K562 (cell line): ENCODE data around the gene TRIM27. TPM values are rescaled to one million over a fixed set of nuclear protein-coding genes. Genes with fewer than 3 reads are reported as not detected.

Source experiments
- ATAC-seq: fragments of 200-7000 bp; cut with Tn5 transposase; 3 replicates; pipeline ENCODE4 v1.9.1; 2020; ENCODE audit warnings: moderate library complexity
- BruUV-seq: library from RNA; stranded (reverse); fragments of 400-500 nt; replicated peaks from 2 replicates; lab custom pipeline; 2021; lab: Mats Ljungman, UMichigan
- CTCF ChIA-PET: fragments of 300-600 bp; formaldehyde crosslinking; extraction: SDS; loops from one replicate; lab custom pipeline; 2021; ENCODE audit warnings: low intra/inter-chr PET ratio; lab: Yijun Ruan, JAX
- POLR2A ChIA-PET: fragments of 300-600, 350-650 bp; sonication (Branson Sonifier 250); formaldehyde crosslinking; extraction: SDS; loops from one replicate; lab custom pipeline; 2021; ENCODE audit warnings: antibody characterized with exemption, inconsistent platforms; lab: Yijun Ruan, JAX
- DNase-seq, 4 experiments: peaks; one replicate each; pipeline versions ENCODE4 v3.0.0 to v3.0.0-alpha.2; 2011 to 2018; ENCODE audit warnings: low spot score in 3 of 4, mixed read lengths in 3 of 4; ENCODE audit errors: extremely low read depth in 1 of 4
- FAIRE-seq: peaks from 2 replicates; lab custom pipeline; 2011; peaks lifted over from hg19 to GRCh38; lab: Jason Lieb, UNC
- H2AFZ ChIP-seq: 2 replicates; pipeline ENCODE4 v1.6.0; 2011; ENCODE audit warnings: low read depth, low read length, control low read depth, inconsistent platforms
- H3K27ac ChIP-seq: fragments of 200-600 bp; 3 replicates; pipeline ENCODE4 v1.8.0; 2011; ENCODE audit warnings: low read depth, mild to moderate bottlenecking, control low read depth, inconsistent platforms, low read length, moderate library complexity, mixed read lengths; ENCODE audit errors: extremely low read depth
- H3K27me3 ChIP-seq, 2 experiments: fragments of 300-600 bp in 1 of 2; 2 replicates in 1 of 2; 3 replicates in 1 of 2; pipeline versions ENCODE4 v1.6.0 to v1.8.0; 2011; ENCODE audit warnings: inconsistent platforms in 2 of 2, low read length in 2 of 2, mild to moderate bottlenecking in 1 of 2, mixed read lengths in 1 of 2, moderate library complexity in 1 of 2; ENCODE audit not compliant: control insufficient read depth in 2 of 2, insufficient read depth in 2 of 2
- H3K36me3 ChIP-seq: fragments of 300-600 bp; 3 replicates; pipeline ENCODE4 v1.8.0; 2011; ENCODE audit warnings: mild to moderate bottlenecking, low read length, inconsistent platforms; ENCODE audit not compliant: control insufficient read depth, insufficient read depth
- H3K4me1 ChIP-seq, 2 experiments: fragments of 200-600 bp in 1 of 2; replicated peaks in 1 of 2; 2 replicates in 1 of 2; 3 replicates in 1 of 2; pipeline versions ENCODE4 v1.5.1 to v1.8.0; 2011; ENCODE audit warnings: inconsistent platforms in 2 of 2, low read length in 2 of 2, mild to moderate bottlenecking in 1 of 2, mixed read lengths in 1 of 2, moderate library complexity in 1 of 2; ENCODE audit not compliant: control insufficient read depth in 2 of 2, insufficient read depth in 2 of 2
- H3K4me2 ChIP-seq: 2 replicates; pipeline ENCODE4 v1.6.1; 2011; ENCODE audit warnings: low read length, control low read depth, inconsistent platforms, mixed read lengths; ENCODE audit not compliant: insufficient read depth
- H3K4me3 ChIP-seq: fragments of 200-600 bp; sonication (generic), shearing (Covaris generic); 2 replicates; pipeline ENCODE4 v1.5.1; 2016; ENCODE audit warnings: control low read depth, inconsistent platforms
- H3K79me2 ChIP-seq: fragments of 200-600 bp; 3 replicates; pipeline ENCODE4 v1.8.0; 2011; ENCODE audit warnings: low read length, inconsistent platforms; ENCODE audit not compliant: control insufficient read depth, insufficient read depth
- H3K9ac ChIP-seq, 2 experiments: 2 replicates each; pipeline versions ENCODE4 v1.6.0 to v1.6.1; 2011; ENCODE audit warnings: low read depth in 2 of 2, low read length in 2 of 2, control low read depth in 1 of 2, inconsistent platforms in 1 of 2, mild to moderate bottlenecking in 1 of 2, mixed read lengths in 1 of 2; ENCODE audit not compliant: insufficient read depth in 1 of 2
- H3K9me1 ChIP-seq: one replicate; pipeline ENCODE4 v1.6.0; 2011; ENCODE audit warnings: inconsistent platforms, mild to moderate bottlenecking, low read length, moderate library complexity; ENCODE audit not compliant: control insufficient read depth, insufficient read depth
- H3K9me3 ChIP-seq: replicated peaks from 2 replicates; pipeline ENCODE4 v1.5.1; 2011; ENCODE audit warnings: low read depth, low read length, inconsistent platforms; ENCODE audit not compliant: control insufficient read depth, insufficient read depth
- H4K20me1 ChIP-seq: replicated peaks from 2 replicates; pipeline ENCODE4 v1.6.1; 2011; ENCODE audit warnings: low read length, inconsistent platforms, mixed read lengths; ENCODE audit not compliant: control insufficient read depth, insufficient read depth
- ARNT ChIP-seq, 2 experiments: fragments of 450-650 bp; IDR thresholded peaks; 2 replicates each; pipeline ENCODE4 v1.6.1; 2016; ENCODE audit warnings: mild to moderate bottlenecking in 1 of 2
- BHLHE40 ChIP-seq: IDR thresholded peaks from 2 replicates; pipeline ENCODE4 v1.6.1; 2011; ENCODE audit warnings: low read length, improper control_type of control experiment
- HDAC1 ChIP-seq, 2 experiments: fragments of 450-650 bp; IDR thresholded peaks; 2 replicates each; pipeline ENCODE4 v1.6.1; 2016 to 2017; ENCODE audit warnings: inconsistent platforms in 1 of 2, mild to moderate bottlenecking in 1 of 2, moderate library complexity in 1 of 2
- HNRNPLL ChIP-seq: fragments of 200-400 bp; formaldehyde crosslinking; IDR thresholded peaks from 2 replicates; pipeline ENCODE4 v1.6.1; 2017; ENCODE audit warnings: low read length, low read depth, mild to moderate bottlenecking; ENCODE audit not compliant: poor library complexity, severe bottlenecking
- MLLT1 ChIP-seq, 2 experiments: fragments of 450-650 bp; IDR thresholded peaks; 2 replicates each; pipeline ENCODE4 v1.6.1; 2016
- NBN ChIP-seq: fragments of 450-650 bp; IDR thresholded peaks from 2 replicates; pipeline ENCODE4 v1.6.1; 2016; ENCODE audit warnings: low read depth, mild to moderate bottlenecking
- NFIC ChIP-seq: fragments of 450-650 bp; IDR thresholded peaks from 2 replicates; pipeline ENCODE4 v1.6.1; 2017; ENCODE audit warnings: mild to moderate bottlenecking, inconsistent platforms
- TOE1 ChIP-seq, 2 experiments: fragments of 450-650 bp in 1 of 2; sonication (generic) in 1 of 2; formaldehyde crosslinking in 1 of 2; IDR thresholded peaks; 2 replicates each; pipeline versions ENCODE4 v1.7.1 to v1.8.0; 2016 to 2022; ENCODE audit warnings: borderline replicate concordance in 2 of 2, mild to moderate bottlenecking in 2 of 2, antibody characterized with exemption in 1 of 2, inconsistent platforms in 1 of 2, low read depth in 1 of 2, missing genetic modification reagents in 1 of 2, moderate library complexity in 1 of 2
- TRIM24 ChIP-seq, 2 experiments: fragments of 450-650 bp; IDR thresholded peaks; 2 replicates each; pipeline ENCODE4 v1.6.1; 2016
- TRIM28 ChIP-seq: fragments of 450-650 bp; IDR thresholded peaks from 2 replicates; pipeline ENCODE4 v1.6.1; 2017
- ZBTB17 ChIP-seq: fragments of 450-650 bp; formaldehyde crosslinking; IDR thresholded peaks from 2 replicates; pipeline ENCODE4 v1.4.0; 2020; ENCODE audit warnings: mild to moderate bottlenecking
- ZNF224 ChIP-seq: sonication (generic); formaldehyde crosslinking; IDR thresholded peaks from 2 replicates; pipeline ENCODE4 v1.8.0; 2022; ENCODE audit warnings: mild to moderate bottlenecking, missing genetic modification reagents
- WGBS: fragments of 100-300 bp; shearing (Covaris generic); methylation state at CpG from one replicate; pipeline ENCODE4 v1.1.6; 2016; ENCODE audit warnings: low coverage, mixed read lengths; ENCODE audit not compliant: insufficient coverage; ENCODE audit errors: missing lambda C conversion rate; 5-methylcytosine and 5-hydroxymethylcytosine counted together
- in situ Hi-C: fragments of 300-500 bp; cut with MboI; formaldehyde crosslinking; loops from 4 replicates; pipeline ENCODE4 v1.15.0; 2018; ENCODE audit warnings: inconsistent platforms, mixed read lengths
- intact Hi-C: fragments of 100-400 bp; cut with micrococcal nuclease; formaldehyde crosslinking; loops from 2 replicates; pipeline ENCODE4 v1.14.2; 2022
- polyA plus RNA-seq, 8 experiments: library from polyadenylated mRNA; depleted of rRNA in 4 of 8; stranded (reverse) in 5 of 8; unstranded in 3 of 8; fragments of >200 nt; fragmentation: Nextera tagmentation in 2 of 8; fragmentation: Illumina TruSeq in 1 of 8; extraction: Ambion mirVana in 2 of 8; extraction: Trizol in 1 of 8; gene quantifications; 2 replicates each; pipeline versions ENCODE4 v1.2.1 to v1.2.3, GENCODE V29; 2011 to 2014; ENCODE audit warnings: inconsistent platforms in 1 of 8, missing spikeins in 1 of 8
- total RNA-seq, 7 experiments: library from RNA; depleted of rRNA in 6 of 7; stranded (reverse); fragments of >200 nt in 6 of 7; fragmentation: Illumina TruSeq in 2 of 7; extraction: Trizol in 2 of 7; gene quantifications; 2 replicates each; pipeline versions ENCODE4 v1.2.1 to v1.2.3, GENCODE V29; 2011 to 2021; ENCODE audit warnings: low replicate concordance in 1 of 7
- TF ChIP-seq, protein P1 (sequence below): sonication (generic); formaldehyde crosslinking; IDR thresholded peaks from 2 replicates; pipeline ENCODE4 v1.8.0; 2022; ENCODE audit warnings: missing genetic modification reagents, mild to moderate bottlenecking, borderline replicate concordance
- TF ChIP-seq, protein P2 (sequence below): sonication (generic); formaldehyde crosslinking; IDR thresholded peaks from 2 replicates; pipeline ENCODE4 v1.8.1; 2022; ENCODE audit warnings: missing genetic modification reagents

TRIM27 gene
- total and polyA plus RNA-seq, 9 of the 15 experiments (the other 6 are each of a cell fraction or from before 2014, with no cell fraction given): 37.7 to 235 (median 122) TPM

DNA sequence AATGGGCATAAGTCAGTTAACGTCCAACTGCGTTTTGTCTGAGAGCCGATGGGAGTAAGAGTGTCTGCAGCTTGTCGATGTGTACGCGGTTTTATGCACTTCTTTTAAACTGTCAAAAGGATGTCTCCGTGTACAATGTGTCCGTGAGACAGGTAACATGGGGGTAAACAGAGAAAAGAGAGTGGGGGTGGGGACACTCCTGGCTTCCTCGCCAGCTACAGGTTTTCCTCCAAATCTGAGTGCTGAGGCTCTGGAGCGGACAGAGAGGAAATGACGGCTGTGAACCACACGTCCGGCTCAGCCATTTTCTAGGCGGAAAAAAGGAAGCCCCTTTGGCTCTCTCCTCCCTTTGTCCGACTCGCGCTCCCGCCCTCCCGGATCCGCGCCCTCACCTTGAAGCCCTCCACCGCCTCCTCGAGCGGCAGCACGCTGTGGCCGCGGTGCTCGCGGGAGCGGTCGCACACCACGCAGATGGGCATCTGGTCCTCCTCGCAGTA lies 916 bp downstream of the TRIM27 start (continued):
- 0 out of 4 replicates have a peak, but pooled peaks of 1 of the 2 experiments have one; percentile 35 for TF ChIP-seq TRIM24 (IDR thresholded peaks at IDR 0.05)
- TF ChIP-seq, protein P1, sequence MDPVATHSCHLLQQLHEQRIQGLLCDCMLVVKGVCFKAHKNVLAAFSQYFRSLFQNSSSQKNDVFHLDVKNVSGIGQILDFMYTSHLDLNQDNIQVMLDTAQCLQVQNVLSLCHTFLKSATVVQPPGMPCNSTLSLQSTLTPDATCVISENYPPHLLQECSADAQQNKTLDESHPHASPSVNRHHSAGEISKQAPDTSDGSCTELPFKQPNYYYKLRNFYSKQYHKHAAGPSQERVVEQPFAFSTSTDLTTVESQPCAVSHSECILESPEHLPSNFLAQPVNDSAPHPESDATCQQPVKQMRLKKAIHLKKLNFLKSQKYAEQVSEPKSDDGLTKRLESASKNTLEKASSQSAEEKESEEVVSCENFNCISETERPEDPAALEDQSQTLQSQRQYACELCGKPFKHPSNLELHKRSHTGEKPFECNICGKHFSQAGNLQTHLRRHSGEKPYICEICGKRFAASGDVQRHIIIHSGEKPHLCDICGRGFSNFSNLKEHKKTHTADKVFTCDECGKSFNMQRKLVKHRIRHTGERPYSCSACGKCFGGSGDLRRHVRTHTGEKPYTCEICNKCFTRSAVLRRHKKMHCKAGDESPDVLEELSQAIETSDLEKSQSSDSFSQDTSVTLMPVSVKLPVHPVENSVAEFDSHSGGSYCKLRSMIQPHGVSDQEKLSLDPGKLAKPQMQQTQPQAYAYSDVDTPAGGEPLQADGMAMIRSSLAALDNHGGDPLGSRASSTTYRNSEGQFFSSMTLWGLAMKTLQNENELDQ (CRISPR knock-in tag): 0 out of 2 replicates have a peak, but pooled peaks have one; percentile 24
- TF ChIP-seq TRIM28: 0 out of 2 replicates have a peak, but pooled peaks have one; percentile 49
- TF ChIP-seq BHLHE40: no peak
- TF ChIP-seq HDAC1 (IDR thresholded peaks at IDR 0.05): no peak
- 0 out of 2 replicates have a peak, but pooled peaks have one; percentile 3 for TF ChIP-seq ZNF224 (CRISPR knock-in tag)

- peak; percentile 70 to 85 (median 78) for DNase-seq
- Histone ChIP-seq H4K20me1 (peaks cover 15% of the 10 kb centered on the region), H3K79me2 (peaks cover 77% of the 10 kb centered on the region), H2AFZ (no peak overlapping the region), H3K4me3 (peak overlapping the region; percentile 95), H3K9ac (peak overlapping the region; percentile 81 to 100), H3K27me3 (no peaks in the 10 kb centered on the region), H3K4me1 (peaks cover 24 to 26% of the 10 kb centered on the region in 2 experiments), H3K4me2 (peak overlapping the region; percentile 96), H3K27ac (peak overlapping the region; percentile 97), H3K9me3 (no peaks in the 10 kb centered on the region), H3K36me3 (peaks cover 53% of the 10 kb centered on the region), H3K9me1 (no peaks in the 10 kb centered on the region)
- TSS peak; percentile 45 for BruUV-seq
- intact Hi-C loops (loop anchor here (2.0 kb wide), 1 partner anchor 25 kb away; no protein-coding TSS in a partner anchor), in situ Hi-C loops (no loop called here)
- 4% methylated on average over 10 of the region's 10 CpGs for WGBS
- POLR2A ChIA-PET: interaction anchor here (0.5 to 6.6 kb wide), 20 partner anchors 8 to 166 kb away, joined by 3 to 104 read pairs (median 5); no protein-coding TSS in a partner anchor
- FAIRE-seq: peak; percentile 89
- CTCF ChIA-PET: no interaction called here
- peak; percentile 69 for ATAC-seq
- TF ChIP-seq HNRNPLL: no peak
- TF ChIP-seq ZBTB17: no peak
- 0 out of 4 replicates have a peak, but pooled peaks of 1 of the 2 experiments have one; percentile 33 for TF ChIP-seq ARNT (IDR thresholded peaks at IDR 0.05)
- TF ChIP-seq MLLT1 (IDR thresholded peaks at IDR 0.05): peak in 1 of 2 experiments; percentile 8; a peak in 2 of 4 replicates
- TF ChIP-seq TOE1 (IDR thresholded peaks at IDR 0.05; ENCODE audit: borderline replicate concordance): peak; percentile 91
- TF ChIP-seq TOE1 (CRISPR knock-in tag; IDR thresholded peaks at IDR 0.05; ENCODE audit: borderline replicate concordance, low read depth): no peak
- TF ChIP-seq, protein P2, sequence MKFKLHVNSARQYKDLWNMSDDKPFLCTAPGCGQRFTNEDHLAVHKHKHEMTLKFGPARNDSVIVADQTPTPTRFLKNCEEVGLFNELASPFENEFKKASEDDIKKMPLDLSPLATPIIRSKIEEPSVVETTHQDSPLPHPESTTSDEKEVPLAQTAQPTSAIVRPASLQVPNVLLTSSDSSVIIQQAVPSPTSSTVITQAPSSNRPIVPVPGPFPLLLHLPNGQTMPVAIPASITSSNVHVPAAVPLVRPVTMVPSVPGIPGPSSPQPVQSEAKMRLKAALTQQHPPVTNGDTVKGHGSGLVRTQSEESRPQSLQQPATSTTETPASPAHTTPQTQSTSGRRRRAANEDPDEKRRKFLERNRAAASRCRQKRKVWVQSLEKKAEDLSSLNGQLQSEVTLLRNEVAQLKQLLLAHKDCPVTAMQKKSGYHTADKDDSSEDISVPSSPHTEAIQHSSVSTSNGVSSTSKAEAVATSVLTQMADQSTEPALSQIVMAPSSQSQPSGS (CRISPR knock-in tag): no peak
- TF ChIP-seq NFIC: no peak
- TF ChIP-seq NBN: 0 out of 2 replicates have a peak, but pooled peaks have one; percentile 10
Observed at GRCh38 chr6:28922004-28922820, 1.6 kb downstream of the TRIM27 start.
